Neural progenitor cell (in vitro differentiated cells): ENCODE data around the gene CPOX. TPM values are rescaled to one million over a fixed set of nuclear protein-coding genes. Genes with fewer than 3 reads are reported as not detected.
A peak's percentile ranks its signal among the peaks of the same experiment; 100 is the strongest.

Experiments
- DNase-seq: peaks from one replicate; pipeline ENCODE4 v3.0.0-alpha.2; 2016; ENCODE audit warnings: low spot score
- H2AFZ ChIP-seq: fragments of 200-600 bp; sonication (generic); replicated peaks from 2 replicates; pipeline ENCODE4 v1.6.1; 2016; ENCODE audit warnings: antibody characterized with exemption
- H3F3A ChIP-seq: fragments of 200-600 bp; sonication (generic); 2 replicates; pipeline ENCODE4 v1.6.1; 2016; ENCODE audit warnings: antibody characterized with exemption, low read depth
- H3K27ac ChIP-seq: fragments of 200-600 bp; sonication (generic); 2 replicates; pipeline ENCODE4 v1.5.1; 2016; ENCODE audit warnings: mild to moderate bottlenecking
- H3K27me3 ChIP-seq: fragments of 200-600 bp; sonication (generic); 2 replicates; pipeline ENCODE4 v1.6.1; 2016; ENCODE audit warnings: mild to moderate bottlenecking, moderate library complexity
- H3K36me3 ChIP-seq: fragments of 200-600 bp; sonication (generic); 2 replicates; pipeline ENCODE4 v1.5.1; 2016
- H3K4me1 ChIP-seq: fragments of 200-600 bp; sonication (generic); 2 replicates; pipeline ENCODE4 v1.6.1; 2016; ENCODE audit warnings: mixed run types
- H3K4me2 ChIP-seq: fragments of 200-600 bp; sonication (generic); 2 replicates; pipeline ENCODE4 v1.6.1; 2016
- H3K4me3 ChIP-seq: fragments of 200-600 bp; sonication (generic); 2 replicates; pipeline ENCODE4 v1.5.1; 2016
- H3K79me2 ChIP-seq: fragments of 200-600 bp; sonication (generic); 2 replicates; pipeline ENCODE4 v1.6.1; 2016; ENCODE audit warnings: low read depth
- H3K9ac ChIP-seq: fragments of 200-600 bp; sonication (generic); 2 replicates; pipeline ENCODE4 v1.6.1; 2016
- H3K9me3 ChIP-seq: fragments of 200-600 bp; sonication (generic); 2 replicates; pipeline ENCODE4 v1.5.1; 2016; ENCODE audit warnings: low read depth
- H4K20me1 ChIP-seq: fragments of 200-600 bp; sonication (generic); 2 replicates; pipeline ENCODE4 v1.6.1; 2016; ENCODE audit warnings: low read depth
- H3K27ac Mint-ChIP-seq: 3 replicates; pipeline ENCODE4 v1.8.0; 2021; ENCODE audit warnings: mixed read lengths
- H3K27me3 Mint-ChIP-seq: 2 replicates; pipeline ENCODE4 v1.8.0; 2022; ENCODE audit warnings: low read depth, mild to moderate bottlenecking, inconsistent platforms, moderate library complexity, mixed read lengths; ENCODE audit not compliant: insufficient read depth
- H3K36me3 Mint-ChIP-seq: 3 replicates; pipeline ENCODE4 v1.8.0; 2021; ENCODE audit warnings: mixed read lengths
- H3K4me1 Mint-ChIP-seq: 3 replicates; pipeline ENCODE4 v1.8.0; 2021; ENCODE audit warnings: mixed read lengths
- H3K4me3 Mint-ChIP-seq: 3 replicates; pipeline ENCODE4 v1.8.0; 2021; ENCODE audit warnings: mild to moderate bottlenecking, moderate library complexity, mixed read lengths
- H3K9me3 Mint-ChIP-seq: 3 replicates; pipeline ENCODE4 v1.8.0; 2020; ENCODE audit warnings: mixed read lengths
- EZH2 ChIP-seq: fragments of 200-600 bp; sonication (generic); IDR thresholded peaks from 2 replicates; pipeline ENCODE4 v1.6.1; 2017; ENCODE audit warnings: antibody characterized with exemption, mild to moderate bottlenecking, moderate library complexity
- EZH2phosphoT487 ChIP-seq: fragments of 200-600 bp; sonication (generic); IDR thresholded peaks from 2 replicates; pipeline ENCODE4 v1.6.1; 2017; ENCODE audit warnings: antibody characterized with exemption
- total RNA-seq: library from RNA; depleted of rRNA; stranded (reverse); fragments of >200 nt; gene quantifications from 2 replicates; pipeline ENCODE4 v1.2.3, GENCODE V29; 2015; ENCODE audit warnings: low replicate concordance
- TF ChIP-seq, protein P1 (sequence below): fragments of 200-600 bp; sonication (generic); IDR thresholded peaks from 2 replicates; pipeline ENCODE4 v1.5.1; 2017; ENCODE audit warnings: antibody characterized with exemption, mild to moderate bottlenecking

Gene CPOX
- total RNA-seq, 1 donor from 2014 or later: 31.3 TPM

GRCh38 chr3:98574132-98574531 is 19.3 kb downstream of the CPOX start:
- DNase-seq: no peak
- Histone ChIP-seq H3K36me3 (no peaks in the 10 kb centered on the region), H3K27ac (no peak overlapping the region), H3K79me2 (no peaks in the 10 kb centered on the region), H3K4me3 (no peak overlapping the region), H3F3A (no peaks in the 10 kb centered on the region), H3K4me1 (no peaks in the 10 kb centered on the region), H4K20me1 (no peaks in the 10 kb centered on the region), H3K4me2 (no peak overlapping the region), H3K9ac (no peak overlapping the region), H3K9me3 (no peaks in the 10 kb centered on the region), H2AFZ (no peak overlapping the region), H3K27me3 (no peaks in the 10 kb centered on the region)
- no peaks in the 10 kb centered on the region for H3K9me3 Mint-ChIP-seq
- H3K4me1 Mint-ChIP-seq: peaks cover 4% of the 10 kb centered on the region
- peaks cover 12% of the 10 kb centered on the region for H3K36me3 Mint-ChIP-seq
- TF ChIP-seq EZH2 (no peak), EZH2phosphoT487 (no peak)
- TF ChIP-seq, protein P1, sequence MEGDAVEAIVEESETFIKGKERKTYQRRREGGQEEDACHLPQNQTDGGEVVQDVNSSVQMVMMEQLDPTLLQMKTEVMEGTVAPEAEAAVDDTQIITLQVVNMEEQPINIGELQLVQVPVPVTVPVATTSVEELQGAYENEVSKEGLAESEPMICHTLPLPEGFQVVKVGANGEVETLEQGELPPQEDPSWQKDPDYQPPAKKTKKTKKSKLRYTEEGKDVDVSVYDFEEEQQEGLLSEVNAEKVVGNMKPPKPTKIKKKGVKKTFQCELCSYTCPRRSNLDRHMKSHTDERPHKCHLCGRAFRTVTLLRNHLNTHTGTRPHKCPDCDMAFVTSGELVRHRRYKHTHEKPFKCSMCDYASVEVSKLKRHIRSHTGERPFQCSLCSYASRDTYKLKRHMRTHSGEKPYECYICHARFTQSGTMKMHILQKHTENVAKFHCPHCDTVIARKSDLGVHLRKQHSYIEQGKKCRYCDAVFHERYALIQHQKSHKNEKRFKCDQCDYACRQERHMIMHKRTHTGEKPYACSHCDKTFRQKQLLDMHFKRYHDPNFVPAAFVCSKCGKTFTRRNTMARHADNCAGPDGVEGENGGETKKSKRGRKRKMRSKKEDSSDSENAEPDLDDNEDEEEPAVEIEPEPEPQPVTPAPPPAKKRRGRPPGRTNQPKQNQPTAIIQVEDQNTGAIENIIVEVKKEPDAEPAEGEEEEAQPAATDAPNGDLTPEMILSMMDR: no peak
- no peak overlapping the region for H3K4me3 Mint-ChIP-seq
- H3K27me3 Mint-ChIP-seq: no peaks in the 10 kb centered on the region
- H3K27ac Mint-ChIP-seq: no peak overlapping the region

DNA sequence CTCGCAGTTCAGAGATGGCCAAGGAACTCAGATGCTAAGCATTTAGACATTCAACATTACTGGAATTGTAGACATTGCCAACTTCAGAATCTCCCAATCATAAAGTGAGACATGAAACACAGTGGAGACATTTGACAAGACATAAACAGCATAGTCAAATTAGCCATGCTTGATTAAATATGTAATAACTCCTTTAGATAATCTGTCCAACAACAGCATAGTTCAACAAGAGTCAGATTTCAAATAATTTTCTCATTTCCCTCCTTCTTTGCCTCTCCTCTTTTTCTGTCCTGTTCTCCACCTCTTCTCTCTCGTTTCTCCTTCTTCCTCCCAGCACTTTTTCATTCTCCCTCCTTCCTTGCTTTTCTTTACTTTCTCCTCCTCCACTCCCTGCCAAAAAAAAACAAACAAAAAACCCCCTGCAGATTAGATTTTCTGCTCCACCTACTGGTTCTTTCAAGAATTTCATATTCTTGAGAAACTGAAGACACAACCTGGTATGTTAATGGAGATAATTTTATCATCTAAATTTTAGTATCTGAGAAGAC is 20.2 kb downstream of the CPOX start:
- Histone ChIP-seq H3K27me3 (no peaks in the 10 kb centered on the region), H3K27ac (no peak overlapping the region), H3K9ac (no peak overlapping the region), H3K4me1 (no peaks in the 10 kb centered on the region), H3K36me3 (no peaks in the 10 kb centered on the region), H3F3A (no peaks in the 10 kb centered on the region), H2AFZ (peak overlapping the region; percentile 8), H4K20me1 (no peaks in the 10 kb centered on the region), H3K9me3 (no peaks in the 10 kb centered on the region), H3K4me3 (no peak overlapping the region), H3K79me2 (no peaks in the 10 kb centered on the region), H3K4me2 (no peak overlapping the region)
- peak overlapping the region; percentile 4 for H3K27ac Mint-ChIP-seq
- no peaks in the 10 kb centered on the region for H3K27me3 Mint-ChIP-seq
- H3K9me3 Mint-ChIP-seq: no peaks in the 10 kb centered on the region
- H3K4me1 Mint-ChIP-seq: peaks cover 4% of the 10 kb centered on the region
- H3K4me3 Mint-ChIP-seq: no peak overlapping the region
- TF ChIP-seq, protein P1: peak; percentile 51
- TF ChIP-seq EZH2 (no peak), EZH2phosphoT487 (no peak)
- peak; percentile 20 for DNase-seq
- H3K36me3 Mint-ChIP-seq: peaks cover 12% of the 10 kb centered on the region

GRCh38 chr3:98568402-98568801 is 25.0 kb downstream of the CPOX start:
- H3K27me3 Mint-ChIP-seq: no peaks in the 10 kb centered on the region
- Histone ChIP-seq H3K9ac (no peak overlapping the region), H3K27ac (no peak overlapping the region), H3K4me2 (no peak overlapping the region), H2AFZ (no peak overlapping the region), H3K27me3 (no peaks in the 10 kb centered on the region), H3K36me3 (no peaks in the 10 kb centered on the region), H4K20me1 (no peaks in the 10 kb centered on the region), H3F3A (no peaks in the 10 kb centered on the region), H3K4me1 (no peaks in the 10 kb centered on the region), H3K79me2 (no peaks in the 10 kb centered on the region), H3K4me3 (no peak overlapping the region), H3K9me3 (no peaks in the 10 kb centered on the region)
- H3K27ac Mint-ChIP-seq: no peak overlapping the region
- H3K4me1 Mint-ChIP-seq: peaks cover 3% of the 10 kb centered on the region
- H3K4me3 Mint-ChIP-seq: no peak overlapping the region
- no peaks in the 10 kb centered on the region for H3K36me3 Mint-ChIP-seq
- TF ChIP-seq, protein P1: no peak
- TF ChIP-seq EZH2: no peak
- no peak for TF ChIP-seq EZH2phosphoT487
- no peaks in the 10 kb centered on the region for H3K9me3 Mint-ChIP-seq
- no peak for DNase-seq
